RPMI7951 (cell line): ENCODE measurements around the gene HS6ST3. TPM values are rescaled to one million over a fixed set of nuclear protein-coding genes. Genes with fewer than 3 reads are reported as not detected.

ENCODE experiments used
- DNase-seq: peaks from one replicate; pipeline ENCODE4 v3.0.0-alpha.2; 2012; ENCODE audit warnings: low read depth
- total RNA-seq: library from RNA; depleted of rRNA; stranded (reverse); fragments of >200 nt; shearing (Covaris generic); gene quantifications from 2 replicates; pipeline ENCODE4 v1.2.3, GENCODE V29; 2014

HS6ST3 gene
- total RNA-seq, 1 experiment from 2014 or later = not detected

- no peak for DNase-seq
Observed at GRCh38 chr13:96540670-96541069, 450.8 kb downstream of the HS6ST3 start.

GRCh38 chr13:96542986-96543385, 453.1 kb downstream of the HS6ST3 start:
- no peak for DNase-seq

DNA sequence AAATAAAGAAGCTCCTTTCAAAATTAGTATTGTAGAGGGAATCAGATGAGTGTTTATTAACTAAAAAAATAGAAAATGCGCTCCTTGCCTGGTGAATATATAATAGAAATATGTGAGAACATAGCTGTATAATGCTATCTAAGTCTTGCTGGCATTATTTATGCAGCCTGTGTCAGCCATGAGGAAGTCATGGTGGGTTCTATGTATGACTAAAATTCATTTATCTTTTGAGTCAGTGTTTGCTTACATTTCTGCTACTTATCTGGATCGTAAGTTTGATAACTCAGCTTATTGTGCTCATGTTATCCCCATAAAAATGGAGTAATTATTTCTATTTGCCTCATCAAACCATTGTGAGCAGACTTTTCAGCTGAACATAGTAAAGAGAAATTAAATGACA, 455.1 kb downstream of the HS6ST3 start:
- DNase-seq = no peak

GRCh38 chr13:96546463-96546862, 456.6 kb downstream of the HS6ST3 start:
- DNase-seq = no peak

DNA sequence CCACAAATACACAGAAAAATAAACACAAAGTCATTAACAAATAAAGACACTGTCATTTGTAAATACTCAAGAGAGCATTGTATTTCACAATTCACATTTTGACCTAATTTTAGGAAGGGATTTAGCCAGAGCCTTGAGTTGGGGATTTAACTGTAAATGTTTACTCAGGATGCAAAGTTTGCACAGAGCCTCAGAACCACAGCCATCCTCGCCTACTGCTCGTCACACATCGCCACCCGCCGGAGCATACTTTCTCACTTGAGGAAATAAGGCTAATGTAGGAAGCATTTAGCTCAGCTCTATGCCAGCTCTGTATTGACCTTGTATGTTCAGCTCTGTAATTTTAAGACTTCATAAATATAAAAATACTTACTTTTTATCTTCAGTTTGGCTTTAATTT, 461.6 kb downstream of the HS6ST3 start:
- DNase-seq = no peak

DNA sequence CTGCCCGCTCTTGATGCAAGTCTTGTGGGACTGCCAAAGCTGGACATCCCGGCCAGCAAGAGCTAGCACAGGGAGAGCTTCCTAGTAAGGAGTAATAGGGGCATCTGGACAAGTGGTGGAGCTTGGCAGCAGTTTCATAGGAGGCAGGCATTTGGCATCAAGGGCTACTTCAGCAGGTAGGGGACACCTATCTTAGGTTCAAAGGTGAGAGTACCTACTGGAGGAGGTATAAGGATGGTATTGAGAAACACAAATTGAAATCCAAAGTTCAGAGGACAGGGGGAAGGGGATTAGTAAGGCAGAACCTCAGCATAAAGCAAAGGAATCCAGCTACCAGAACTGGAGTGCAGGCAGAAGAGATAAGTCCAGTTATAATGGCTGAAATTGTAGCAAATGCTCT, 462.7 kb downstream of the HS6ST3 start:
- no peak for DNase-seq

DNA sequence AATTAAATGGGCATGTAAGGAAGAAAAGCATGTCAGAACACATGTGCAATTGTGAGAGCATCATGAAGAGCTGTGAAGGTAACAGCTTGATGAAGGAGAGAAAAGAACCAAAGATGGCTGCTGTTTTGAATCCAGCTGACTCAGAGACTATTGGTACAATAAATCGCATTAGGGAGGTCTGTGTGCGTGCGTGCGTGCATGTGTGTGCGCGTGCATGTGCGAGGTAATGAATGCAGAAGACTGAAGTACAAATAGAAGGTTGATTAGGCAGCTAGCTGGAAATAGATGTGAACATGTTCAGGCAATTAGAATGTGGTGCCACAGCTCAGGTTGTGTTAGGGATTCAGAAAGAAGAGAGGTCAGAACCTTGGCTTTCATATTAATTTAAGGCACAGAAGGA, 463.9 kb downstream of the HS6ST3 start:
- DNase-seq = no peak

DNA sequence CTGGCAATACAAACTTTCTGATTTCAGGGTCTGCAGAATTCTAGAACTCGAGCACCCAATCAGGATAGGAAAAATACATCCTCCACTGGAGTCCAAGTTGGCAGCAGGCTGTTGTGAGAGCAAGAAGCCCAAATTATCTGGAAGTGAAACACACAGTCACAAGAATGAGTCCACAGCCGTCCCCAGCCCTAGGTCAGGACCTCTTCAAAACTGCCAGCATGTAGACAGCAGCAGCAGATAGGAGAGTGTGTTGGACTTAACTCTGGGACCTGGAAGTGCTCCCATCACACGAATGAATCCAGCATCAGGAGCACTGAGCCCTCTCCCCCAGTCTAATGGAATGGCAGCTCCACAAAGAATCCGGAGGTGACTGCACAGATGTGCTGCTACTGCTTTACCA, 483.7 kb downstream of the HS6ST3 start:
- no peak for DNase-seq

DNA sequence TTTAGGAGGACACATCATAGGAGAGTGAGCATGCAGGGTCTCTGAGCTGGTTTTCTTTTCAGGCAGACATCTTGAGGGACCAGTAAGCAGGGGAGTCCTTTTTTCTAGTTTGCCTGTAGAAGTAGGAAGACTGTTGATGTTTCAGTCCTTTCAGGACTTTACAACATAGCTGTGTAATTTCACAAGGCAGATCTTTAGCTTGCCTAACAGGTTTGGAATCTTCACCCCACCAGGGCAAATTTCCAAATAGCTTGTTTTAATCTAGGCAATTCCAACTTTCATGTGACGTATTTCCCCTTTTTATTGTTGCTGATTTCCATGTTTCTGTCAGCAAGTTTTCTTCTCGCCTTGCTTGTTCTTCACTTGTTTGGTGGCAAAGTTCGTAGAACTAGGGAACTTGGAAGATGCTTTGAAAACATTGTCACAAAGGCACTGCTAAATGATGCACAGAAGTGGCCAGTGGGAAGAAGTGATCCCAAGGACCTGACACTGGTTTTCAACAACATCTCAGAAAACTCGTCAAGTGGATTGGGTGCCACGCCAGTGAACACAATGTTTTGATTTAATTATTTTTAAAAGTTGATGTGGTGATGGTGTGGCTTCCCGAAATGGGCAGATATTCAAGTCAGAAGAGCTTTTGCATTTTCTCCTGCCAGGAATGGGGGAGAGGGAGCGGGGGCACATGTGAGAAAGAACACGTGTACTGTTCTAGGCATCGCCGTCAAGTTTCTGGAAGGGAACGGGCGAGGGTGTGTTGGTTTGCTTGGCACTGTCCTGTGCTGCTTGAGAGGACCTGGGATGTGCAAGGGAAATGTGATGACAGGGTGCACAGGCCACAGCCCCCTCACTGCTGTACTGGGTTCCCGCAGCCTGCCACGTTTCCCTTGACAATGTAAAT, 485.8 kb downstream of the HS6ST3 start:
- no peak for DNase-seq

- DNase-seq = no peak
Observed at GRCh38 chr13:96581741-96582140, 491.8 kb downstream of the HS6ST3 start.

DNA sequence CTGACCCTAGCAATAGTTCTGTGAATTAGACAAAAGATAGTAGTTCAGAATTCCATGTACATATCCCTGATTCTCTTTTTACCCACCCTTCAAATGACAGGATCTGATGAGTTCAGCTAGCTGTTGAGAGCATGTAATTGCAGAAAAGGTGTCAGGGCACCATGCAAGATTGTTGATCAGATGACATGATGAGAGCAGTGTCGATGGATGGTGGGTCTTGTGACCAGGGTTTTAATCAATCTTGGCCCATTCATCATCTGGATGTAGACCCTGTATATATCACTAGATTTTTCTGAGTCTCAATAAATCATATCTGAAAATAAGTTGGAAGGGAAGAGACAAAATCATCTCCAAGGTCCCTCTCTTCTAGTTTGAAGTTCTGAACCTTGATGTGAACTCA, 525.3 kb downstream of the HS6ST3 start:
- DNase-seq = no peak

DNA sequence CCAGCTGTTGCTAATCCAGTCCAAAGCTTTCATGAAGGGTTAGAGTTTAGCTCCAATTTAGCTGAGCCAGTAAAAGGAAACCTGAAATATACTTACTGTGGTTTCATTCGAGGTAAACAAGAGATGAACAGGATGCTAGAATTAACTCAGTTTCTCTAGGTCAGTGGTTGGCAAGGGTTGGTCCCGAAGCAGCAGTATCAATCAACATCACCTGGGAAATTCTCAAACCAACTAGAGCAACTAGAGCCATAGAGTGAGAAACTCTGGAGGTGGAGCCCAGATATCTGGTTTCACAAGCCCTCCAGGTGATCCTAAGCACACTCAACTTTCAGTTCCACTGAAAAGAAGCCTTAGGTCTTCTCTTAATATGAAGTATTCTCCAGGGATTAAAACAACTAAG, 527.6 kb downstream of the HS6ST3 start:
- no peak for DNase-seq

DNA sequence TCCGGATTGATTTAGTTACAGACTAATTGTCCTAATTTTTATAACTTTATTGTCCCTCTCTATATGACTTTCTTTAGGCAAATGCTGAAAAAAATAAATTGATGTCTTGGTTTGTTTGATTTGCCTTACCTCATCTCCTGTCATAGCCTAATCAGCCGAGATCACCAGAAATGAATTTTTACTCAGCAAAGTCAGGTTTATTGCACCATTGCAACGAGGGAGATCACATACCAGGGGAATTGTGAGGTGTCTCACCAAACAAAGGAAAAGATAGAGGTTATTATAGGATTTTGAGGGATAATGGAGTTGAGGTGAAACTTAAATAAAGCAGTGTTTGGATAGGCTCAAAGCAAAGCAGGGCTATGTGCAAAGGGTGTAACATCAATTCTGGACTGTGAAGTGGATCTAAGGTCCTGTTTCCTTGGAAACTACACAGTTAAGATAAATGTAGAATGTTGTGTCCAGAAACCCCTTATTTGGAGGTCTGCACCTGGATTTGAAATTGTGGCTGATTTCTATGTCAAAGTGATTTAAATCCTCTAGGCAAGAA, 531.8 kb downstream of the HS6ST3 start:
- DNase-seq = no peak

- no peak for DNase-seq
Observed at GRCh38 chr13:96629331-96629730, 539.4 kb downstream of the HS6ST3 start.

DNA sequence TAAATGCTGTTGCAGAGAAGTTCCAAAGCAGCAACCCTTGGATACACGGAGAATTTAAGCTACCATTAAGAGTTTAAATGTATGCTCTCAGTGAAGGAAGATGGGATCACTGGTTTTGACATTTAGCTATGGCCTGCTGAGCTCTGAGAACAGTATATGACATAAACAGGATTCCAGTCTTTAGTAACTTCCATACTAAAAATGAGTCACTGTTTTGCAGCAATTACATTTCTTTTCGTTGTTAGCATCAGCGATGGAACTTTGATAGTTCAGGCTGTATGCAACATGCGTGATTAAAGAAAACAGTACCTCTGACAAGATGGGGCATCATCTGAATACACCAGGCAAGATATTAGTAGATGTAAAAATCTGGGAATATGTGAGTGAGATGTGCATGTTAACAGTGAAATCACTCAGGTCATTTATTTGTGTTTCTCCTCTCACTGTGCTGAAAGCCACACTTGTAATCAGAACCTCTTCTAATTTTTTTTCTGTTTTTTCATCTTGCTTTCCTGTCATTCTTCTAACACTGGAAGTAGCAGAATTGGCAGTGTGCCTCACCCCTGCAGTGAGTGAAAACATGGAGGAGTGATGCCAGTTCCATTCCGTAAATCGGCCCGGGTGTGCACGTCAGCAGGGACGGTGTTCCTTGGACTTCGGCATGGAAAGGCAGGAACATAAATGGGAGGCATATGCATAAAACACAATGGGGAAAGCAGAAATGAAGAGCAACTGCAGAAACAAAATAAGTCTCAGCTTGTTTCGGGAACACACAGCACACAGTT, 542.8 kb downstream of the HS6ST3 start:
- no peak for DNase-seq

- no peak for DNase-seq
Observed at GRCh38 chr13:96636001-96636709, 546.2 kb downstream of the HS6ST3 start.

DNA sequence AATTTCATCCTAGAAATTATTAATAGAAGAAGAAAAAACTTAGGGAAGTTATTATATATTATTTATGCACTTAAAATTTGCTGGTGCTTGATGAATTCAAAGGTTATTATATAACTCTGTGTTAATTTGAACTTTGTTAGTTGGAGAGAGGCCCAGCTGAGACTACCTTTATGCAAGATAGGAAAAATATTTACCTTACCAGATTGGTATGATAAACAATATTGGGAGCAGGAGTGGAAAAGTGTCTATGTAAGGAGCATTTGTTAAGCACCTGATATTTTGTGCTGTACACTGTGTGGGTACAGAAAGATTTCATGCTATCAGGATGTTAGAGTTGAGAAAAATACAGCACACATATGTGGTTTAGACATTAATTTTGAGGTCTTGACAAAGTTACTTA, 547.1 kb downstream of the HS6ST3 start:
- DNase-seq = no peak

DNA sequence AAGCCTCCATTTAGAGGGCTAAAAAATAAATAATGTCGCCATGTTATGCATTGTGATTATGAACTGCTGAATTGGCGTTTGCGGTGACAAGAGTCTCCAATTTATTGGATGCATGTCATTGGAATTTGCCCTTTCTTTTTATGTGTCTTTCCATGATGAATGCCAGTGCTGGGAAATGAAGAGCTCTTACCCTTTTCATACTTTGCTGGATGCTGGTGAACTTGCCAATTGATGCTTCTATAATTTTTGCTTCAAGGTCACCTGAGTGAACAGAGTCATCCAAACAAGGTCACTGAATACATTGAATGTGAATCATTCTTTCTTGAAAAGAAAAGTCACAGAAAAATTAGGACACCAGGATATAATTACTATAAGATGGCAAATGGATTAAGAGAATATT, 556.2 kb downstream of the HS6ST3 start:
- no peak for DNase-seq

GRCh38 chr13:96646515-96647211, 556.8 kb downstream of the HS6ST3 start:
- DNase-seq = no peak

DNA sequence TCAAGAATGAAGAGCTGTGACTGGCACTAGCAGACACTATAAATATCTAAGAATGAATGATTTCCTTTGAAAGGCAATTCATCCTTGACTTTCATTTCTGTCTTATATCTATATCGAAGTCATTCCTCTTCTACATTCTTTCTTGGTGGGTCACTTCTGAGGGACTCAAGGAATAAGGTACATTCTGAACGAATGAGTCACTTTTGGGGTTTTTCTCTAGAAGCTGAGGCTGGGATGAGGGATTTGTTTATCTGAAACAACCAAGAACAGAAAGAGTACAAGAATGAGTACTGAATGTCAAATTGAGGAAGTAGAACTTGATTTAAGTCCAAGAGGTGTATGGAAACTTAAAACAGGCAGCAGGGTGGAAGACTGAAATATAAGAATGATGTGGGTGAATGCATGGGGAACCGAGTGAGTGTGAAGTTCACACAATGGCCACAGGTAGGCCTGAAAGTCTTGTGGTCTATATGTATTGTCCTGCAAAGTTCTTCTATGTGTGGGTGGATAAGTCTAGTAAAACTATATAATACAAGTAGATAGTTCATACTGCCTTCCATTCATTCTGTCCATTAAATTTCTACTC, 560.5 kb downstream of the HS6ST3 start:
- DNase-seq = no peak

GRCh38 chr13:96651598-96651997, 561.7 kb downstream of the HS6ST3 start:
- no peak for DNase-seq
